ENCODE results near the gene FAM9A.
"Not testable (repeated sequence)": the region's sequence is repeated elsewhere in the genome, so short reads cannot be mapped to it uniquely, and the experiment has no call there.

FAM9A gene

GRCh38 chrX:8803326-8803725 lies 2.1 kb upstream of the FAM9A start:
- DNase-seq (ENCODE audit: low spot score): no peak

DNA sequence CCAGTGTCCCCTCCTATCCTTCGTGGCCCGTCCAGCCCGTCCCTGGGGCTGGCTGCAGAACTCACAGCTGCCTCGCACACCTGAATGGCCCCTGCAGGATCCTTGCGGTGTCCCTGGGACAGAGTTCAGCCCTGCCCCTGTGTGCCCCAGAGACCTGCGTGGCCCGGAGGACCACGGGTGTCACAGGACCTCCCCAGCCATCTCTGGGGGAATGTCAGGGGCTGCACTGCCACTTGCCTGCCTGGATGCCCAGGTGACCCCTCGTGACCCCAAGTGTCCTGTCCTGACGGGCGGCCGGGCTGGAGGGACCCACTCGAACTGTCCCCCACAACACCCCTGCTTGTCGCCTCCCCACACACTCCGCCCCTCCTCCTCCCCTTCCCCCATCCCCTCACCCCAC lies 832 bp downstream of the FAM9A start:
- DNase-seq (ENCODE audit: low spot score): not testable (repeated sequence)

- not testable (repeated sequence) for DNase-seq (ENCODE audit: low spot score)
Observed at GRCh38 chrX:8799281-8799680, 1.9 kb downstream of the FAM9A start.

DNA sequence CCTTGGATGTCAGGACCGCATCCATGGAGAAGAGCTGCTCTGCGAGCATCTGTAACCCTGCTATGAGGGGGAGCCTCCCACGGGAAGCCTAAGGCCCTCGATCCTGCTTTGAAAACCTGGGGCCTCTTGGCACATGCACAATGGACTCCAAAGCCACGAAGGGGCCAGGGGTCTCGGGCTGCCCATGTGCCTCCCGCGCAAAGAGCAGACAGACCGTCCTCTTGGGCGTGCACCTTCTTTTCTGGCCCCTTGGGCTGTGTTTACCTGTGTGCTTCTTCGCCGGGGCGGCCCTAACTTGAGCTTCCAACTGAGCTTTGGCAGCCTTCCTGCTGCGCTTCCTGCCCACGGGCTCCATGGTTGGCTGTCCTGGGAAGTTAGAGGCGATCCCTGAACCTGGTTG lies 2.5 kb downstream of the FAM9A start:
- not testable (repeated sequence) for DNase-seq (ENCODE audit: low spot score)

DNA sequence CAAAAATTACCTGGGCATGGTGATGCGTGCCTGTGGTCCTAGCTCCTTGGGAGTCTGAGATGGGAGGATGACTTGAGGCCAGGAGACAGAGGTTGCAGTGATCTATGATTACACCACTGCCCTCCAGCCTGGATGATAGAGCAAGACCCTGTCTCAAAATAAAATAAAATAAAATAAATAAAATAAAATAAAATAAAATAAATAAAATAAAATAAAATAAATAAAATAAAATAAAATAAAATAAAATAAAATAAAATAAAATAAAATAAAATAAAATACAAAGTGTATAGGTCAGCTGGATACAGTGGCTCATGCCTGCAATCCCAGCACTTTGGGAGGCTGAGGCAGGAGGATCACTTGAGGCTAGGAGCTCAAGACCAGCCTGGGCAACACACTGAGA lies 14.1 kb downstream of the FAM9A start:
- DNase-seq (ENCODE audit: low spot score): not testable (repeated sequence)

DNA sequence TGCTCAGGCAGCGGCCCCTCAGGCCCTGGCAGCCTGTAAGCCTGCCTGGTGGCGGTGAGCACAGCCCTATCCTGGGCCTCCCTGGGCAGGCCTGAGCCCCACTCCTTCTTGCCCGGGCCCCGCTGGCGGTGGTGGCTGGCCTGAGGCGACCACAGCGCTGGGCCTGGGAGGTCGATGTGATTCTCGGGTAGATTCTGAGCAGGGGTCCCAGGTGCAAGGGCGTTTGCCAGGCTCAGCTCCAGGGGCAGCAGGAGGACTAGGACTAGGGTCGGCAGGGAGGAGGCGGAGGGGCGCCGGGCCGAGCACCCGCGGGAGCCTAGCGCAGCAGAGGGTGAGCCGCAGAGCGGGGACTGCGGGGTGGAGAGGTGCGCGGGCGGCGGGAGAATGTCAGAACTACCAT lies 17.0 kb downstream of the FAM9A start:
- no peak for DNase-seq (ENCODE audit: low spot score)

- no peak for DNase-seq (ENCODE audit: low spot score)
Observed at GRCh38 chrX:8783714-8784098, 17.5 kb downstream of the FAM9A start.

DNA sequence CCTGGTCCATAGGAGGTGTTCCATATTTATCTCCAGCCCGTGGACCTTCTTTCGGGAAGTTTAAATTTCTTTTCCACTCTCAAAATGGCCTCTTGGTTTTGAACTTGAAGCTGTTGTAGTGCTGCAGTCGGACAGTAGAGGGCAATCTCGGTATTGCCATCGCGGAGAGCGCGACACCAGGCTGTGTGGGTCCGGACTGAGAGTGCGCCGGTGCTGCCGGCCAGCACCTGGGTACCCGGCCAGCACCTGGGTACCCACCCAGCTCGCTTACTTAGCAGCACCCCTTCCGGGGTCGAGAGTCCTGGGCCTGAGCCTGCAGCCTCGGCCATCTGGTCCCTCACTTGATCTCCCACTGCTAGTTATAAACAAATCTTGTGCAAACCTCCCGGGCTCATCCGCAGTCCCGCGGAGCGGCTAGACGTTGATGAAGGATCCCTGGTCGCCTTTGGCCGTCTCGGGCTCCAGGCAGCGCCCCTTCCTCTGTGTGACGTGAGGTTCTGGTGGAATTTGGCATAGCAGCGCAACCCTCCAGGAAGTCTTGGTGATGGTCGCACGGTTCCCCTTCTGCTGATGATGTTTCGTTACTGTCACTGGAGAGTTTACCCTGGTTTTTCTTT lies 18.0 kb downstream of the FAM9A start:
- DNase-seq (ENCODE audit: low spot score): peak; percentile 4

DNA sequence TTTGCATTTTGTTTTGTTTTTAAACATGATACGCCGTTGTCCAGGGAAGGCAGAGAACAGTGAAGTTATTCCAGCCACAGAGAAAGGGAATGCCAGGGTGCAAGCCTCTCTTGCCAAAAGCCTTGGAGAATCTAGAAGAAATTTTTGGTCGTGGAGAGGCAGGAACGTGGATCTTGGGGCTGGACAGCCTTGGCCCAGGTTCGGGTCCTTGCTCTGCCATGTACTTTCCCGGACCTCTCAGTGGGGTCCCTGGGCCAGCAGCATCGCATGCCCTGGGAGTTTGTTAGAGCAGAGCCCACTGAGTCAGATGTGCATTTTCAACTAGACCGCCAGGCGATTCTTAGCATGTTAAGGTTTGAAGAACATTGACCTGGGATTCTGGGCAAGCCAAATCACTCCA lies 18.6 kb downstream of the FAM9A start:
- DNase-seq (ENCODE audit: low spot score): no peak

DNA sequence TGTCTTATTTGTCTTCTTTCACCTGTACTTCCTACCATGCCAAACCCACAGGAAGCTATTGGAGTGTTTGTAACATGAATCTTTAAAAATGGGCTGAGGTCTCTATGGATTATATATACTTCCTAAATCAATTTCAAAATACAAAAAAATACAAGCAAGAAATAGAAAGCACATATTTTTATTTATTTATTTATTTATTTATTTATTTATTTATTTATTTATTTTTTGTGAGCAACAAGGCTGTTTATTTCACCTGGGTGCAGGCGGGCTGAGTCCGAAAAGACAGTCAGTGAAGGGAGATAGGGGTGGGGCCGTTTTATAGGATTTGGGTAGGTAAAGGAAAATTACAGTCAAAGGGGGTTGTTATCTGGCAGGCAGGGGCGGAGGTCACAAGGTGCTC lies 19.3 kb downstream of the FAM9A start:
- not testable (repeated sequence) for DNase-seq (ENCODE audit: low spot score)

GRCh38 chrX:8773117-8773516 lies 28.1 kb downstream of the FAM9A start:
- DNase-seq (ENCODE audit: low spot score): no peak

- no peak for DNase-seq (ENCODE audit: low spot score)
Observed at GRCh38 chrX:8760021-8760420, 41.2 kb downstream of the FAM9A start.

- DNase-seq (ENCODE audit: low spot score): not testable (repeated sequence)
Observed at GRCh38 chrX:8758706-8759105, 42.5 kb downstream of the FAM9A start.

DNA sequence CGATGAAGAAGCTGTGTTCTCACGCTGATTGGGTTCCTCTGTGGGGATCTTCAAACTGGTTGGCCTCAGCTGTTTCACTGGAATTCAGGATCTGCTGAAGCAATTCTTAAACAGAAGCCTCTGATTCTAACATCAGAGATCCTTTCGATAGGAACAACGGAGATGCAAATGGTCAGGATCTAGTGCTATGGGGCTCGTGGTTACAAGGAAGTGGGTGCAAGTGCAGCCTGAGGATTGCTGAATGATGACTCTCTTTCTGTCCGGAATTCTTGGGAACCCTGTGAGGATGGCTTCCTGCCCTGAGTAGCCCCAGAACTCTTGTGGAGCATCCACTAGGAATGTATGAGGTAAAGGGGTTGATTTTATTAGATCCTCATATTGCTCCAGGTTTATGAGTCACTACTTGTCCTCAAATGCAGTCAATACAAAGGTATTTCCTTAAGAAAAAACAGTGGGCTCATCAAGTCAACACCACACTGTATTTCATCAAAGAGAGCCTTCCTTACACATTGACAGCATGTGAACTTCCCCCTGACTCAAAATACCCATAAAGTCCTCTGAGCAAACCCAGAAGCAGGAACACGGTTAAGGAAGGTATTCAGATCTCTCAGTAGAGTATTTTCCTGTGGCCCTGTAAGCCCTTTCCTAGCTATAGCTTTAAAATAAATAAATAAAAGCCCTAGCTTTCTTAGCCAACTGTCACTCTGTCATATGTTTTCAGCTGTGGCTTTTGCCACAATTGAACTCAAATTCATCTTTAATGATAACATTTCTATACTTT lies 43.4 kb downstream of the FAM9A start:
- not testable (repeated sequence) for DNase-seq (ENCODE audit: low spot score)

DNA sequence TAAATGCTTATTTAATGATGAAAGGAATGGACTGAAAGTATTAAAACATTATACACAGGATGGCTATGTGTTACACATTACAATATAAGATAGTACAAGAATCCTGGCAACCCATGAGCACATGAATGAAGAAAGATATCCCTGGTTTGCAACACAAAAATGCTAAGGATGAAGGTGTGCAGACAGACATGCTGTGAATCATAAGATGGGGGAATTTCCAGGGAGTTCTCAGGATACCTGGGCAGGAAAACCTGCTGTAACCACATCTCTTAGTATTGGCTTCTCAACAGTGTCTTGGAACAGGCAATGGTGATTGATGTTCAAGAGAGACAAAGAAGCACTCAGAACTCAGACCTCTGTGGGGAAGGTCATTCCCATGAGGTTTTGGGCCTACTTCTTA lies 45.4 kb downstream of the FAM9A start:
- DNase-seq (ENCODE audit: low spot score): no peak

- peak; percentile 9 for DNase-seq (ENCODE audit: low spot score)
Observed at GRCh38 chrX:8755116-8755515, 46.1 kb downstream of the FAM9A start.

- no peak for DNase-seq (ENCODE audit: low spot score)
Observed at GRCh38 chrX:8749697-8750096, 51.5 kb downstream of the FAM9A start.

GRCh38 chrX:8748855-8749254 lies 52.3 kb downstream of the FAM9A start:
- peak; percentile 32 for DNase-seq (ENCODE audit: low spot score)

GRCh38 chrX:8743126-8743732 lies 58.0 kb downstream of the FAM9A start:
- DNase-seq (ENCODE audit: low spot score): peak; percentile 56

- no peak for DNase-seq (ENCODE audit: low spot score)
Observed at GRCh38 chrX:8741981-8742380, 59.2 kb downstream of the FAM9A start.

Measured in NAMALWA (cell line).